Urinary bladder (tissue), 4 donors: Measurements from ENCODE around the gene ZEB2. TPM values are rescaled to one million over a fixed set of nuclear protein-coding genes. Genes with fewer than 3 reads are reported as not detected.
A peak's percentile ranks its signal among the peaks of the same experiment; 100 is the strongest.

Experiments used
- DNase-seq: peaks from one replicate; pipeline ENCODE4 v3.0.0-alpha.2; 2015; ENCODE audit errors: extremely low spot score
- H3K27ac ChIP-seq: one replicate; pipeline ENCODE4 v1.5.1; 2013; ENCODE audit warnings: low read depth, mild to moderate bottlenecking, moderate library complexity
- H3K36me3 ChIP-seq: one replicate; pipeline ENCODE4 v1.6.1; 2013; ENCODE audit warnings: mild to moderate bottlenecking, moderate library complexity; ENCODE audit not compliant: insufficient read depth
- H3K4me1 ChIP-seq: one replicate; pipeline ENCODE4 v1.6.1; 2013; ENCODE audit warnings: mild to moderate bottlenecking, moderate library complexity; ENCODE audit not compliant: insufficient read depth
- H3K4me3 ChIP-seq: one replicate; pipeline ENCODE4 v1.5.1; 2013; ENCODE audit warnings: low read depth, low read length
- WGBS: extraction: QIAGEN DNeasy Blood & Tissue Kit; methylation state at CpG from one replicate; pipeline ENCODE4 v1.1.7; 2013; 5-methylcytosine and 5-hydroxymethylcytosine counted together
- polyA plus RNA-seq: library from polyadenylated mRNA; stranded (reverse); fragments of 200-250 nt; gene quantifications from one replicate; pipeline ENCODE4 v1.2.3, GENCODE V29; 2013
- total RNA-seq: library from RNA; depleted of rRNA; stranded (reverse); fragments of >200 nt; gene quantifications from one replicate; pipeline ENCODE4 v1.2.3, GENCODE V29; 2014
- donor health status: healthy with polysubstance abuse.
- donor health status: healthy.

The ZEB2 gene
- total and polyA plus RNA-seq, 2 donors = 66.7 to 307 TPM

GRCh38 chr2:144358979-144359541 is 160.9 kb downstream of the ZEB2 start:
- no peak overlapping the region for H3K27ac ChIP-seq

GRCh38 chr2:144358374-144358964 is 161.4 kb downstream of the ZEB2 start:
- Histone ChIP-seq H3K4me3 (no peak overlapping the region), H3K36me3 (no peaks in the 10 kb centered on the region), H3K4me1 (no peaks in the 10 kb centered on the region), H3K27ac (peak overlapping the region; percentile 23)
- no peak for DNase-seq
- 63% methylated on average over 3 of the region's 3 CpGs for WGBS

More at GRCh38 chr2:144358979-144359541, 160.9 kb downstream of the ZEB2 start:
- H3K4me1 ChIP-seq = no peaks in the 10 kb centered on the region
- H3K36me3 ChIP-seq = no peaks in the 10 kb centered on the region
- H3K4me3 ChIP-seq = no peak overlapping the region
- WGBS = 85% methylated on average over 4 of the region's 4 CpGs
- DNase-seq = no peak

GRCh38 chr2:144357623-144358373 is 162.1 kb downstream of the ZEB2 start:
- no peak overlapping the region for H3K4me3 ChIP-seq
- no peak for DNase-seq
- no peaks in the 10 kb centered on the region for H3K36me3 ChIP-seq
- WGBS = 54% methylated on average over 4 of the region's 4 CpGs
- H3K27ac ChIP-seq = peak overlapping the region; percentile 23
- H3K4me1 ChIP-seq = no peaks in the 10 kb centered on the region

GRCh38 chr2:144356402-144356801 is 163.5 kb downstream of the ZEB2 start:
- no peak overlapping the region for H3K27ac ChIP-seq
- H3K36me3 ChIP-seq = no peaks in the 10 kb centered on the region
- no peak overlapping the region for H3K4me3 ChIP-seq
- WGBS = 94% methylated on average over 3 of the region's 3 CpGs
- no peaks in the 10 kb centered on the region for H3K4me1 ChIP-seq
- DNase-seq = no peak

GRCh38 chr2:144354953-144355352 is 165.0 kb downstream of the ZEB2 start:
- WGBS = 79% methylated on average over 3 of the region's 3 CpGs
- Histone ChIP-seq H3K4me3 (no peak overlapping the region), H3K27ac (no peak overlapping the region), H3K4me1 (no peaks in the 10 kb centered on the region), H3K36me3 (no peaks in the 10 kb centered on the region)
- no peak for DNase-seq

GRCh38 chr2:144351687-144352086 is 168.2 kb downstream of the ZEB2 start:
- H3K36me3 ChIP-seq = no peaks in the 10 kb centered on the region
- H3K4me3 ChIP-seq = no peak overlapping the region
- no peaks in the 10 kb centered on the region for H3K4me1 ChIP-seq
- no peak overlapping the region for H3K27ac ChIP-seq
- DNase-seq = no peak
- WGBS = 93% methylated on average over 5 of the region's 5 CpGs

- Histone ChIP-seq H3K36me3 (no peaks in the 10 kb centered on the region), H3K4me1 (no peaks in the 10 kb centered on the region), H3K27ac (no peak overlapping the region), H3K4me3 (no peak overlapping the region)
- DNase-seq = no peak
- WGBS = 63% methylated on average over 7 of the region's 7 CpGs
Observed at GRCh38 chr2:144350151-144350802, 169.6 kb downstream of the ZEB2 start.

- no peaks in the 10 kb centered on the region for H3K36me3 ChIP-seq
- no peak for DNase-seq
- 67% methylated on average over 3 of the region's 3 CpGs for WGBS
- no peak overlapping the region for H3K4me3 ChIP-seq
- no peak overlapping the region for H3K27ac ChIP-seq
- no peaks in the 10 kb centered on the region for H3K4me1 ChIP-seq
Observed at GRCh38 chr2:144349674-144350073, 170.2 kb downstream of the ZEB2 start.

- H3K4me1 ChIP-seq = no peaks in the 10 kb centered on the region
- WGBS = 87% methylated on average over 2 of the region's 2 CpGs
- H3K27ac ChIP-seq = no peak overlapping the region
- no peak overlapping the region for H3K4me3 ChIP-seq
- no peak for DNase-seq
- H3K36me3 ChIP-seq = no peaks in the 10 kb centered on the region
Observed at GRCh38 chr2:144348846-144349245, 171.1 kb downstream of the ZEB2 start.

GRCh38 chr2:144346229-144346628 is 173.7 kb downstream of the ZEB2 start:
- no peak overlapping the region for H3K4me3 ChIP-seq
- no peaks in the 10 kb centered on the region for H3K4me1 ChIP-seq
- H3K36me3 ChIP-seq = no peaks in the 10 kb centered on the region
- WGBS = 91% methylated on average over 4 of the region's 4 CpGs
- DNase-seq = no peak
- H3K27ac ChIP-seq = no peak overlapping the region

GRCh38 chr2:144343145-144343544 is 176.8 kb downstream of the ZEB2 start:
- no peaks in the 10 kb centered on the region for H3K4me1 ChIP-seq
- 49% methylated on average over 1 of the region's 1 CpG for WGBS

GRCh38 chr2:144341538-144341937 is 178.4 kb downstream of the ZEB2 start:
- no peak for DNase-seq
- Histone ChIP-seq H3K4me3 (no peak overlapping the region), H3K36me3 (no peaks in the 10 kb centered on the region), H3K27ac (no peak overlapping the region), H3K4me1 (no peaks in the 10 kb centered on the region)
- 89% methylated on average over 1 of the region's 1 CpG for WGBS

More at GRCh38 chr2:144343145-144343544, 176.8 kb downstream of the ZEB2 start:
- no peak overlapping the region for H3K4me3 ChIP-seq
- no peaks in the 10 kb centered on the region for H3K36me3 ChIP-seq
- no peak for DNase-seq
- no peak overlapping the region for H3K27ac ChIP-seq

GRCh38 chr2:144339048-144339447 is 180.9 kb downstream of the ZEB2 start:
- Histone ChIP-seq H3K4me1 (no peaks in the 10 kb centered on the region), H3K36me3 (no peaks in the 10 kb centered on the region), H3K4me3 (no peak overlapping the region), H3K27ac (no peak overlapping the region)
- no peak for DNase-seq
- 81% methylated on average over 2 of the region's 2 CpGs for WGBS

GRCh38 chr2:144334551-144334950 is 185.4 kb downstream of the ZEB2 start:
- Histone ChIP-seq H3K27ac (no peak overlapping the region), H3K4me1 (no peaks in the 10 kb centered on the region), H3K36me3 (no peaks in the 10 kb centered on the region), H3K4me3 (no peak overlapping the region)
- DNase-seq = no peak
- 82% methylated on average over 4 of the region's 4 CpGs for WGBS
